KBM-7 (cell line): Measurements from ENCODE around the gene ARHGEF35.
"Not testable (repeated sequence)": the region's sequence is repeated elsewhere in the genome, so short reads cannot be mapped to it uniquely, and the experiment has no call there.

Experiments used
- DNase-seq: peaks from one replicate; pipeline ENCODE4 v3.0.0-alpha.2; 2015
- in situ Hi-C: fragments of 300-500 bp; cut with MboI; formaldehyde crosslinking; loops from 2 replicates; pipeline ENCODE4 v1.14.3; 2020; ENCODE audit warnings: low sequenced_read_pairs, low pct_unique_long_range_greater_than_20kb, mixed read lengths

ARHGEF35 gene

DNA sequence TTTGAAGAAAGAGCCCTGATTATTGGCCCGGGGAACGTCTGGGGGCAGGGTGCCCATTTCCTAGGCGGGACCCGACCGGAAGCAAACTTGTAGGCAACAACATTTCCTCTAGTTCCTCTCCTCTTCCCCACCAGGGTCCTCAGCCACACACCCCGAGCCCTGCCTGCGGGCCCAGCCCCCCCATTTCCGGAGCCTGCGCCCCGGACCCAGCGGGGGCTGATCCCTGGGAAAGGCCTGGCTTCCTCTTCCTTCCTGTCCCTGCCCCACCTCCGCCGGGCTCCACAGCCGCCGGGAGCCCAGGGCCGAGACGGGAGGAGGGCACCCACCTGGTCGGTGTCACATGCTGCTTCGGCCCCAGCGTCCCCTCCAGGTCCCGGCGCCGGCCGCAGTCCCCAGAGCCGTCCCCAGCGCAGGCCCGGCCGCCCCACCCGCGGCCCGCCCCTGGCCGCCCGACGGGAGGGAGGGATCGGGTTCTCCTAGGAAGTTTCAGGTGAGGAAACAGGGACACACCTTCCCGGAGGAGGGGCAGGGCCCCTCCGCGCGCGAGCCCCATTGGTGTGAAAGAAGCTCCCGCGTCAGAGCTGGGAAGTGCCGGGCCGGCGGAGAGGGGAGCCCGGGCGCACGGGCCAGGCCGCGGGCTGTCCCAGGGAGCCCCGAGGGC is at the start of gene ARHGEF35:
Gene ARHGEF35, minus strand, starts transcription at position 622 of the 661 bp plus-strand sequence. CDS start 7,450 bp downstream, outside the sequence.
- in situ Hi-C loops, DNase-seq: not testable (repeated sequence)

- in situ Hi-C loops, DNase-seq: not testable (repeated sequence)
Observed at GRCh38 chr7:144245372-144245771, 49.7 kb upstream of the ARHGEF35 start.

DNA sequence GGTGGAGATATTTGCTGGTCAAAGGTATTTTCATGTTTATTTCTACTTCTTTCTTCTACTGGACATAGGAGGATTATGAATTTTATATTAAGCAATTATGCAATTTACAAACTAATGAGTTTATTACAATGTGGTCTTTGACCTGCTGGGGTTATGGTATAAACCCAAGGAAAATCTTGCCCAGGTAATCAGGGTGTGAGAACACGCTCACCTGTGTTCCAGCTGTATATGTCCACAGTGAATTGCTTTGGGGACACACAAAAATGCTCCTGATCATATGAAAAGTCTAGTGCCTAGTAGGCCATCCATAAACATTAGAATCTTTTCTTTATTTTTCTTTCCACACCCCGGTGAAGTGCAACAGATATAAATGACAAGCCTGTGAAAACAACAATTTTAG is 43.7 kb upstream of the ARHGEF35 start, which contains the start of gene OR2A42:
Gene OR2A42, minus strand, starts transcription at position 241 of the 400 bp plus-strand sequence. CDS start 6,762 bp downstream, outside the sequence.
- DNase-seq, in situ Hi-C loops: not testable (repeated sequence)

- DNase-seq, in situ Hi-C loops: not testable (repeated sequence)
Observed at GRCh38 chr7:144238530-144239082, 43.0 kb upstream of the ARHGEF35 start.

GRCh38 chr7:144233039-144233438 is 37.4 kb upstream of the ARHGEF35 start:
- in situ Hi-C loops, result not testable (repeated sequence)

DNA sequence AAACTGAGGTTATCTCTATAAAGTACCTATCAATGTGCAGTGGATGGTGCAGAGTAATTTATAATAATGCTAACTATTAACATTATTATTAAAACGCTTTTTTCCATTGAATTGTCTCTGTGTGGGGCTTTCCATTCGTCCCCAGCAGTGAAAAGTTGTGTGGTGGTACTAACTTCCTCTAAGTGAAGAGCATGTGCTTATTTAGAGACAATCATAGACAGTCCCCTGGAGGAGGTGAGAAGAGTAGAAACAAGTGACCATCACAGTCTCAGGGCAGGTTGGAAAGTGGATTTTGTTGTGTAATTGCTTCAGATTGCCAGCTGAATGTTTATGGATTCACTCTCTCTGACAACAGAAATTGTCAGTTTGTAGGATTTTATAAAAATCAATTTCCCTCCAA is 35.4 kb upstream of the ARHGEF35 start:
- in situ Hi-C loops, DNase-seq: not testable (repeated sequence)

More at GRCh38 chr7:144233039-144233438, 37.4 kb upstream of the ARHGEF35 start:
- DNase-seq, result not testable (repeated sequence)

DNA sequence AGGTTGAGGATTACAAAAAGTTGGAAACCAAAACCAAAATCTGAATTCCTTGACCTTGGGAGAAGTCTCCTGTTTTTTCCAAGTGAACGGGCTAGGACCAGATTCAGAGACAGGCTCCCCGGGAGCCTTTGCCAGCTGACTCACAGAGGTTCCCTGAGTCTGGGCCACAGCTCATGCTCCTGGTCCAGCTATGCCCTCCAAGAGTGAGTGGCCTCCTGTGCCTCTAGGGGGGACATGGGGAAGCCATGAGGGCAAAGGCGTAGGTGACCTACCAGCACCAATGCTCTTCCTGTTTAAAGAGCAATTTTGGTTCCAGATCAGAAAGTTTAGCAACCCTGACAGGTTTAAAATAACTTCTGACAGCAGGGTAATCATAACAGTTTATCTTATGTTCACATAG is 33.2 kb upstream of the ARHGEF35 start:
- DNase-seq, in situ Hi-C loops: not testable (repeated sequence)

- in situ Hi-C loops, result not testable (repeated sequence)
Observed at GRCh38 chr7:144226866-144227265, 31.2 kb upstream of the ARHGEF35 start.

DNA sequence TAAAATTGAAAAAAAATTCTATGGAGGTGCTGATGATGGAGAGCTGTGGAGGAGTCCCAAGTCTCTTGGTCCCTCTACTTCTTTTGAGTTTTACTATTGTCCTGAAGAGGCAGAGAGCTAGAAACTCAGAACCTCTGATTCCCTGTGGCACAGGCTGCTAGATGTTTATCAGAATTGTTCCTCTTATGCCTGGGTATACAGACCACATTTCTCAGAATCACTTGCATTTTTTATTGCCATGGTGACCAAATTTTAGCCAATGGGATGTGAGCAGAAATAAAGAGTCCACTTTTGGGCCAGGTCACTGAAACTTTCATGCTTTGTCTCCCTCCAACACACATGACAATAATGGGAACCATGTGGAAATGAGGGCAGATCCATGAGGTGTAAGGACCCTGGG is 28.0 kb upstream of the ARHGEF35 start:
- DNase-seq, in situ Hi-C loops: not testable (repeated sequence)

More at GRCh38 chr7:144226866-144227265, 31.2 kb upstream of the ARHGEF35 start:
- not testable (repeated sequence) for DNase-seq

DNA sequence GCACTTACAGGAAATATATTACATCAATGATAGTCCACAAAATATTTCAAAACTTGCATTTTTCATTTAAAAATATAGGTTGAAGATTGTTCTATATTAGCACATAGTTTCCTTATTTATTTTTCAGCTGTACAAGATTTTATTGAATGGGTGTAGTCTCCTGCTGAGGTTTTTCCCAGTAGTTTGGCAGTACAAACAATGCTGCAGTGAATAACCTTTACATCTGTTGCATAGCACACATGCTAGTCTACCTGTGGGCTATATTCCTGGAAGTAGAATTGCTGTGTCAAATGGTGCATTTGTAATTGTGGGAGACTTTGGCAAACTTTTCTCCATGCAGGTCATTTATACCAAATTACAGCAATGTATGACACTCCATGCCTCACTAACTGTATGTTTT is 24.9 kb upstream of the ARHGEF35 start:
- DNase-seq, in situ Hi-C loops: not testable (repeated sequence)

DNA sequence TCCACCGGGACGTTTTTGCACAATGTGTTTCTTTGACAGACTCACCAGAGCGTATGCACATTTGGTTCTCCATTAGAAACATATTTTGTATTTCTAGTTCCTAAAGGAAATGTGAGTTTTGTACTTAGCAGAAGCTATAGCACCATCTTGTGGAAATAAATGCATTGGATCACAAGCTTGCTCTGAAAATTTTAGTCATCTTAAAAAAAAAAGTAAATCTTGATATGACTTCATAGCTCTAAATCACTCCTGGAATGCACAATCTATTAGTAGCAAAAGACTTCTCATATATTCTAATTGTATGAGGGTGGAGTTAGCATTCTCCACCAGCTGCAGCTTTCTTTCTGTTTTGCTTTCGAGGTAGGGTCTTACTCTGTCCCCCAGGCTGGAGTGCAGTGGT is 23.5 kb upstream of the ARHGEF35 start:
- in situ Hi-C loops, DNase-seq: not testable (repeated sequence)

DNA sequence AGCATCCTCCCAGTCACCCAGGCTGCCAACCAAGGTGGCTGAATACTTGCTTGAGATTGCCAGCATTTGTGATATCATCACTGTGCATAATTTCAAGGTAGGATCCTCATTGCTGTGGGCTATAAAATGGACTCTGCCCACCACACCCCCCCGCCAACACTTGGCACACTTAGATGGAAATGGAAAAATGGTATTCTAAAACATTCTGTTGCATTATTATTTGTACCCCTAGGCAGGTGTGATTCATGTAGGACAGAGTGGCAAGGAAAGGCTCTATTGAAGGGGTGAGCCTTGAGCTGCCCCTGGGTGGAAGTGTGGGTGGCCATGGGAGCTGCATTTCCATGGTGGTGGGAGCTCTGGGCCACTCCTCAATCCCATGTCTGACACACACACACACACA is 22.9 kb upstream of the ARHGEF35 start:
- DNase-seq, in situ Hi-C loops: not testable (repeated sequence)

- DNase-seq, in situ Hi-C loops: not testable (repeated sequence)
Observed at GRCh38 chr7:144217200-144217599, 21.6 kb upstream of the ARHGEF35 start.

DNA sequence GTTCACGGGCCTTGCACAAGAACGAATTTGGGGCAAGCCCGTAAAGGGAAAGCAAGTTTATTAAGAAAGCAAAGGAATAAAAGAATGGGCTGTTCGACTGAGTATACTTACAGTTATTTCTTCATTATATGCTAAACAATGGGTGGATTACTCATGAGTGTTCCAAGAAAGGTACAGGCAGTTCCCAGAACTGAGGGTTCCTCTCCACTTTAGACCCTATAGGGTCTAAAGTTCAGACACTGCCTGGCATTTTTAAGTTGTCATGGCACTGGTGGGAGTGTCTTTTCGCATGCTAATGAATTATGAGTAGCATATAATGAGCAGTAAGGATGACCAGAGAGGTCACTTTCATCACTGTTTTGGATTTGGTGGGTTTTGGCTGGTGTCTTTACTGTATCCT is 9.7 kb upstream of the ARHGEF35 start:
- in situ Hi-C loops, DNase-seq: not testable (repeated sequence)

DNA sequence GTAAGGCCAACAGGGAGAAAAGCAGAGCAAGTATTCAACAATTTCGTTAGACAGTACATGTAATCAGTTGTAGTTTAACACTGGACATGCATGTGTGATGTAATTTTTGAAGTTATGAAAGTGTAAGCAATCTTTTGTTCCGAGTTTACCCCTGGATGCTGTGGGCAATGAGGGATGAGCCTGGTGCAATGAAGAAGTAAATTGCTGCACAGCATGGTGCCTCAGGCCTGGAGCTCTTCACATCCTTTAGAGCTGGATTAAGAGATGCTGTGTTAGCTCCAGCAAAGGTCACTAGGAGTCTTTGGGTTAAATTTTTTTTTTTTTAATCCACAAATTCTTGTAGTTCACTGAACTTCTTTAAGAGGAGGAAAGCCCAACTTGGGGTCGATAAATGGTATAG is 7.5 kb upstream of the ARHGEF35 start:
- DNase-seq, in situ Hi-C loops: not testable (repeated sequence)

GRCh38 chr7:144201978-144202377 is 6.3 kb upstream of the ARHGEF35 start:
- in situ Hi-C loops, DNase-seq: not testable (repeated sequence)

GRCh38 chr7:144198934-144199333 is 3.3 kb upstream of the ARHGEF35 start:
- in situ Hi-C loops, result not testable (repeated sequence)

GRCh38 chr7:144194453-144194852 is 1.2 kb downstream of the ARHGEF35 start:
- in situ Hi-C loops, DNase-seq: not testable (repeated sequence)

More at GRCh38 chr7:144198934-144199333, 3.3 kb upstream of the ARHGEF35 start:
- DNase-seq, result not testable (repeated sequence)

DNA sequence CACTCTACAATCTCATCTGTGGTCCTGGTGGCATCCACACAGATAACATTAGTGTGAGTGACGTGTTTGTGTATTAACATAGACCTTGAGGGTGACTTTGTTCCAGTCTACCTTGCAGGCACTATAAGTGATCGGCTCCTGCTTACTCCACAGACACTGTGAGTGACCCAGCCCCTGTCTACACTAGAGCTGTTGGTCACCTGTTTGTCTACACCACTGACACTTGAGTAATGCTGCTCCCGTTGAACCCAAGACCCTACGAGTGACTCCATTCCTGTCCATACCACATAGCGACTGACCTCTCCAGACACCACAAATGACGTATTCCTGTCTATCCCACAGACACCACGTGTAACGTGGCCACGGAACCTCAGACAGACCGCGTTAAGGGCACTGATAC is 1.9 kb downstream of the ARHGEF35 start:
- DNase-seq, in situ Hi-C loops: not testable (repeated sequence)

GRCh38 chr7:144188578-144189171 is 7.0 kb downstream of the ARHGEF35 start:
- in situ Hi-C loops, result not testable (repeated sequence)

More at GRCh38 chr7:144188578-144189171, 7.0 kb downstream of the ARHGEF35 start:
- not testable (repeated sequence) for DNase-seq
